Fibroblast of skin of left biceps (primary cell): ENCODE measurements around the gene PLCB1.
"Not testable (repeated sequence)": the region's sequence is repeated elsewhere in the genome, so short reads cannot be mapped to it uniquely, and the experiment has no call there.

Experiments used
- DNase-seq, 2 experiments: peaks; one replicate each; pipeline ENCODE4 v3.0.0-alpha.2; 2013; ENCODE audit warnings: low read depth in 2 of 2

Gene PLCB1

GRCh38 chr20:8131598-8132483 lies at the start of gene PLCB1:
Gene PLCB1 (plus strand): TSS chr20:8132266. CDS start chr20:8132652, 386 bp downstream.
- peak; percentile 58 to 60 for DNase-seq

- peak in 1 of 2 experiments; percentile 33 for DNase-seq
Measured at GRCh38 chr20:8082989-8083388, 49.1 kb upstream of the PLCB1 start.

DNA sequence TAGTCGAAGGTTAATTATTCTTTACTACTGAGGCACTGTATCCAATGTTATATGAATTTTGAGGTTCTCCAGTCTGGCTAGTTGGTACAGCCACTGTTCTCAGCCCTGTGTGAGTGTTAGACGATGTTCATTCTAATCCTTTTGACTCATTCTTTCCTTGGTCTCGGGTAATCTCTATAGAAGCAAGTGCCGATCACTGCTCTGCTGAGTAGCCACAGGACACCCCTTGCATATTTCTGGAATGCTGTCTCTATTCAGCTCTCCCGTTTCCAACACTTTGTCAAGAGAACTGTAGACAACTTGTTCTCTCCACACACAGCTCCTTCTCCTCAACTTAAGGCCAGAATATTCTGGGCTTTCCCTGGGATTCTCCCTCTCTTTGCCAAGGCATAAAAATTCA lies 42.4 kb upstream of the PLCB1 start:
- DNase-seq: no peak

DNA sequence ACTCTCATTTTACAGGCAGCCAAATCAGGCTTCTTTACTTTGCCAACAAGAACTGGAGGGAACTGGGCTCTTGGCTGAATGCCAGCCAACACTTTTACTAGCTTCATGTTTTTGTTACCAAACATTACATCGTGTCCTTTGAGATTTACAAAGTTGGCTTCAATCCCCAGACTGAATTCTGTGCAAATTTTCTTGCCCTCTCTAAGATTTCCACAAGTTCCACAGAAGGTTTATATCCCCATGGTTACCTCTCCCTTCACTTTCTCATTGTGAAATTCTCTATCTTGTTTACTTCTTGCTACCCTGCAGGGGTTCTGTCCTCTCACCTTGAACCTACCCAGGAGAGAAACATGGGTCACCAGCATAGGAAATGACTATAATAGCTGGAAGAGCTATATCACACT lies 37.6 kb upstream of the PLCB1 start:
- no peak for DNase-seq

- no peak for DNase-seq
Measured at GRCh38 chr20:8094850-8095249, 37.2 kb upstream of the PLCB1 start.

- no peak for DNase-seq
Measured at GRCh38 chr20:8095648-8096572, 36.2 kb upstream of the PLCB1 start.

GRCh38 chr20:8097307-8097706 lies 34.8 kb upstream of the PLCB1 start:
- no peak for DNase-seq

DNA sequence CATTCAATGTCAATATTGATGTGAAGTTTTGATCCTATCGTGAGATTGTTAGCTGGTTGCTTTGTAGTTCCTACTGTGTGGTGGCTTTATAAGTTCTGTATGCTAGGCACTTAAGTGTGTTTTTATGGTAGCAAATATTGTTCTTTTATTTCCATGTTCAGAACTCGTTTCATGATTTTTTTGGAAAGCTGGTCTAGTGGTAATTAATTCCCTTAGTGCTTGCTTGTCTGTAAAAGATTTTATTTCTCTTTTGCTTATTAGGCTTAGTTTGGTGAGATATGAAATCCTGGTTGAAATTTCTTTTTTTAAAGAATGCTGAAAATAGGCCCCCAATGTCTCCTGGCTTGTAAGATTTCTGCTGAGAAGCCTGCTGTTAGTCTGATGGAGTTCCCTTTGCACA lies 27.8 kb upstream of the PLCB1 start:
- DNase-seq: no peak

- DNase-seq: not testable (repeated sequence)
Measured at GRCh38 chr20:8114612-8115011, 17.5 kb upstream of the PLCB1 start.

DNA sequence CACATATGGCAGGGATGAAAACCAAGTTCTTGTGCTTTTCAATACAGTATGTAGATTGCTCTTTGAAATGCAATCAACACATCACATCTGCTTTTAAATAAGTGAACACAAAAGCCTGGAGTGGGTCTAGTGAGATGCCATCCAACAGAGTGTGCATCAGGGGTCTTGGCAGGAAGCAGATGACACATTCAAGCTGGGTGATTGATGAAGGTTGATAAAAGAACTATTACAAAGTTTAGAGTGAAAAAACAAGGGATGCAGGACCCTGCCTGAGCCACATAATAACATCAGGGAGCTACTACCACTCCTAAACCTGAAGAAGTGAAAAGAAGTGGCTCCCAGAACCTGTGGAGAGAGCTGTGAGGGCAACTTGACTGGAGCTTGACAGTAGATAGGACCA lies 16.6 kb upstream of the PLCB1 start:
- no peak for DNase-seq

DNA sequence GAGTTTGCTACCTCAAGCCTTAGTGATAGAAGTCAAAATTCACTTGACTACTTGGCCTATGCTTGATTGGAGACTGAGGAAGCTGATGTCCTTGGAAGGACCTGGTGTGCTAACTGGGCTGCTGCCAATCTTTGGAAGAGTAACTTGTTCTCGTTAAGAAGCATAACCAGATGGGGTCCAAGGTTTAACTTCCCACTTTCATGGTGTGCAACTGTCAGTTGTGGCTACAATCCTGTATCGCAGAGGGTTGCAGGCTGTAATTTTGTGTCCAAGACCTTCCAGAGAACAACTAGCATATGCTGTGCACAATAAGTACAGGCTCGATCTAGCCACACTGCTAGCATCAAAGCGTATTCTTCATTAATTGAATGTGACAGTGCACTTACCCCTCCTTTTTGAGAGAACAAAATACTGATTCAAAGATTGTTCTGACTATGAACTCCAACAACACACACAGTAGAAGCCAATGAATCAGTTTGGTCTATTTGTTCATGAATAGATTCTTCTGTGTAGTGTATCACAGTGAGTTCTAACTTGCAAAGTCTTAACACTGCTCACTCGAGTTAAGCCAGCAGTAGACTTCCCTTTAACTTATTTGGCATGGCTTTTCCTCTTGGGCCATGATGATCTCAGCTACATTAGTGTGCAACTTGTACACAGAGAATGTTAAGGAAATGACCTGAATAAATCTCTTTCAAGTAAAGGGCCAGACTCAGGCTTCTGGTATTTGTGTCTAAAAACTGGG lies 15.8 kb upstream of the PLCB1 start:
- DNase-seq: no peak

DNA sequence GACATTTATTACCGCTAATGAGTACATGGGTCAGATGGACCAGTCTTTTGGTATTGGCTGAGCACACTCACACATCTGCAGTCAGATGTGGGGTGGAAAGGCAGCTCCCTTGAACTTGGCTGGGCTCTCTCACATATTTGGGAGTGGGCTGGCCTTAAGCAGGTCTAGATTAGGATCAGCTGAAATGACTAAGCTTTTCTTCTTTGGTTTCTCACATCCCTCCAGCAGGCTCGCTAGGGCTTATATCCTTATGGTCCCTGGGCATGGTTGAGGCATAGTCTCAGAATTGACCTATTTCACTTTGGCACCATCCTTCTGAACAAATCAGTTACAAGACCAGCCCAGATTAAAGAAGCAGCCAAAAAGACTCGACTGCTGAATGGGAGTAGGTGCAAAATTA lies 14.4 kb upstream of the PLCB1 start:
- DNase-seq: no peak

DNA sequence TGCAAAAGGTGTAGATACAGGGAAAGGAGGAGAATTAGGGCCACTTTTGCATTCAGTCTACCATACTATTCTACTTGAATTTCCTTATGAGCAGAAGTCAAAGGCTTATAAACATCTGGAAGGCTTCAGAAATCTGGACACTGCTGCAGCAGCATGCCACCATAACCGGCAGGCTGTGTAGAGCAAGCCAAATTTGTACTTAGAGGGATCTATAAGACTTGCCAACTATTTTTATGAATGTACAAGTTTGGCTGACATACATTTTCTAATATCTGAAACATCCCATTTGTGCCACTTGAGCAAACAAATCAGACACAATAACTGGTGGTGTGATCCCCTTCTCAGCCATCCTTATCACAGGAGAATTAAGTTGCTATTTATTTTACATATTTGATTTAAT lies 14.0 kb upstream of the PLCB1 start:
- no peak for DNase-seq

DNA sequence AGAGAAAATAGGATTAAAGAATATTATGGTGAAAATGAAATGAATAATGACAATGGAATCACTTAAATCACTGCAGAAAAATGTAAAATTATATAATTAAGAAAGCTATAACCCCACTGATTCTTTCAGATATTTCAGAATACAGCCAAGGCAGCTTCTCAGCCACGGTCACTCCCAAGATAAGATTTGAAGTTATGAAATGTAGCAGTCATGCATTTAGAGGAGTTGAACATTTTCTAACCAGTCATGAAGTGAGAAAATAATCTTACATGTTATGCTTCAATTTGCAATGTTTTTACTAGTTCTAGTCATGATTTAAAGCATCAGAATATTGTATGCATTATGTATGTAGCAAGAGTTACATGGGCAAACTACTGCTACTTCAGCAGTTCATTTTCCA lies 13.3 kb upstream of the PLCB1 start:
- no peak for DNase-seq

DNA sequence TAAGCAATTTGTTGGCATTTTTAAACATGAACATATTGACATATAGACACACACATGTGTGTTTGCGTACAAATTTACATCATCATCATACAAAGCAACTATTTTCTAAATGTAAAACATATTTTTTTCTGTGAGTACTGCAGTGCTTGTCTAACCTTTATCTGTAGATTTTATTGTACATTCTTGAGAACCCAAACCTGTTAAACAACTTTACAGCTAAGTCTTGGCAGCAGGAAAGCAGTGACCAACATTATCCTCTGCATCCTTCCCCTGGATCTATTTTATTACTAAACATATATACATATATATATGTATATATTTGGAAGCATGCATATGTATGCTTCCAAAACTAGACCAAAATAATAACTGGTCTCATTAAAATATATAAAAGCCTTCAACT lies 10.4 kb upstream of the PLCB1 start:
- DNase-seq: no peak

DNA sequence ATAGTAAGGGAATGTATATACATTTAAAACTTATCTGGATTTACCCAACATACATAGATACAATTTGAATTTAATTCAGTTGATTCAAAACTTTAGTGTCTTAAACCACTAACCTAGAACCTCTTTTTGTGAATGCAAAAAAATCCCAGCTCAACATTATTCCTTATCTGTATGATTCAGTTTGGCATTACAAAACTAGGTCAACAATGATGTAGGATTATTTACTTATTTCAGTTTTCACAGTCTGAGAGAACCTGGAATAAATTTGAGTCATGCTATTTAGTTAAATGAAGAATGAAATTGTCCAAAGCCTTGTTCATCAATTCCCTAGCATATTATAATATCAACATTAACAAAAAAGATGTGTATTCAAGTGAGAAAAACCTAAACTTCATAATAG lies 7.4 kb upstream of the PLCB1 start:
- DNase-seq: no peak

GRCh38 chr20:8126181-8126580 lies 5.9 kb upstream of the PLCB1 start:
- DNase-seq: no peak

GRCh38 chr20:8126841-8127378 lies 5.2 kb upstream of the PLCB1 start:
- DNase-seq: no peak

GRCh38 chr20:8127553-8128255 lies 4.4 kb upstream of the PLCB1 start:
- DNase-seq: no peak

GRCh38 chr20:8128291-8129060 lies 3.6 kb upstream of the PLCB1 start:
- DNase-seq: no peak
